HCT116 (cell line): ENCODE measurements around the gene ZNF248. TPM values are rescaled to one million over a fixed set of nuclear protein-coding genes. Genes with fewer than 3 reads are reported as not detected.

Source experiments
- ATAC-seq: fragments of 200-7000 bp; cut with Tn5 transposase; 2 replicates; pipeline ENCODE4 v1.9.1; 2020; ENCODE audit warnings: mild to moderate bottlenecking, moderate library complexity
- BruUV-seq: library from RNA; stranded (reverse); fragments of 400-500 nt; replicated peaks from 2 replicates; lab custom pipeline; 2021; lab: Mats Ljungman, UMichigan
- CTCF ChIA-PET: fragments of 300-600 bp; sonication (Branson Sonifier 250); formaldehyde crosslinking; loops from one replicate; lab custom pipeline; 2021; ENCODE audit warnings: antibody characterized with exemption; lab: Charles Lee
- POLR2A ChIA-PET: fragments of 300-600, 350-600 bp; sonication (Branson Sonifier 250); formaldehyde crosslinking; loops from one replicate; lab custom pipeline; 2021; ENCODE audit warnings: antibody characterized with exemption; lab: Charles Lee
- RAD21 ChIA-PET, 2 experiments: fragments of 300-600 bp; sonication (Branson Sonifier 250); formaldehyde crosslinking; loops; one replicate each; lab custom pipeline; 2023; ENCODE audit warnings: low total read pairs in 2 of 2; ENCODE audit not compliant: uncharacterized antibody in 2 of 2, unreplicated experiment in 2 of 2, low non-redundant PET in 1 of 2; lab: Charles Lee
- DNase-seq: peaks from one replicate; pipeline ENCODE4 v3.0.0-alpha.2; 2010; ENCODE audit warnings: low read depth, low spot score
- H2AFZ ChIP-seq: fragments of 200-600 bp; shearing (Covaris generic), sonication (generic); 2 replicates; pipeline ENCODE4 v1.6.1; 2017; ENCODE audit warnings: low read depth, mixed run types, mixed read lengths, antibody characterized with exemption, low read length; ENCODE audit not compliant: poor library complexity, severe bottlenecking
- H3K27ac ChIP-seq: 2 replicates; pipeline ENCODE4 v1.5.1; 2012; ENCODE audit warnings: low read depth, low read length
- H3K27me3 ChIP-seq: fragments of 200-600 bp; sonication (generic); 2 replicates; pipeline ENCODE4 v1.6.1; 2016; ENCODE audit warnings: mixed run types, low read length, mixed read lengths; ENCODE audit not compliant: insufficient read depth
- H3K36me3 ChIP-seq, 2 experiments: fragments of 200-500 bp in 1 of 2; fragments of 200-600 bp in 1 of 2; sonication (Bioruptor generic) in 1 of 2; sonication (generic) in 1 of 2; 2 replicates each; pipeline versions ENCODE4 v1.5.1 to v1.6.1; 2014 to 2016; ENCODE audit warnings: low read length in 2 of 2, inconsistent platforms in 1 of 2, mixed read lengths in 1 of 2, mixed run types in 1 of 2; ENCODE audit not compliant: insufficient read depth in 2 of 2, control insufficient read depth in 1 of 2
- H3K4me1 ChIP-seq, 2 experiments: fragments of 200-600 bp in 1 of 2; sonication (generic) in 1 of 2; 2 replicates each; pipeline versions ENCODE4 v1.5.1 to v1.6.1; 2012 to 2017; ENCODE audit warnings: low read length in 2 of 2, inconsistent platforms in 1 of 2, mild to moderate bottlenecking in 1 of 2, mixed read lengths in 1 of 2, mixed run types in 1 of 2, moderate library complexity in 1 of 2; ENCODE audit not compliant: insufficient read depth in 2 of 2, control insufficient read depth in 1 of 2
- H3K4me2 ChIP-seq: fragments of 200-600 bp; sonication (generic); 2 replicates; pipeline ENCODE4 v1.6.1; 2017; ENCODE audit warnings: mixed run types, low read length, mixed read lengths
- H3K4me3 ChIP-seq, 2 experiments: fragments of 200-600 bp in 1 of 2; sonication (generic) in 1 of 2; replicated peaks in 1 of 2; 2 replicates each; pipeline ENCODE4 v1.5.1; 2011 to 2016; ENCODE audit warnings: low read length in 2 of 2, control low read depth in 1 of 2, low read depth in 1 of 2, mild to moderate bottlenecking in 1 of 2, mixed read lengths in 1 of 2, mixed run types in 1 of 2
- H3K79me2 ChIP-seq: fragments of 200-600 bp; sonication (generic); 2 replicates; pipeline ENCODE4 v1.6.1; 2017; ENCODE audit warnings: mild to moderate bottlenecking, mixed run types, low read length, moderate library complexity, mixed read lengths; ENCODE audit not compliant: insufficient read depth
- H3K9ac ChIP-seq: fragments of 200-600 bp; sonication (generic); 2 replicates; pipeline ENCODE4 v1.6.1; 2016; ENCODE audit warnings: low read length, mixed read lengths
- H3K9me2 ChIP-seq: fragments of 200-600 bp; sonication (generic), shearing (Covaris generic); 2 replicates; pipeline ENCODE4 v1.6.1; 2017; ENCODE audit warnings: mixed run types, mild to moderate bottlenecking, moderate library complexity; ENCODE audit not compliant: insufficient read depth
- H3K9me3 ChIP-seq, 2 experiments: fragments of 200-500 bp in 1 of 2; fragments of 200-600 bp in 1 of 2; sonication (Bioruptor generic) in 1 of 2; sonication (generic) in 1 of 2; 2 replicates each; pipeline ENCODE4 v1.6.1; 2014 to 2017; ENCODE audit warnings: low read length in 2 of 2, mixed read lengths in 2 of 2, inconsistent platforms in 1 of 2, low read depth in 1 of 2, mild to moderate bottlenecking in 1 of 2, mixed run types in 1 of 2, moderate library complexity in 1 of 2; ENCODE audit not compliant: control insufficient read depth in 1 of 2, insufficient read depth in 1 of 2
- H4K20me1 ChIP-seq: fragments of 200-600 bp; sonication (generic), shearing (Covaris generic); 2 replicates; pipeline ENCODE4 v1.6.1; 2017; ENCODE audit warnings: mixed run types, mild to moderate bottlenecking, moderate library complexity; ENCODE audit not compliant: insufficient read depth
- CEBPB ChIP-seq: IDR thresholded peaks from 2 replicates; pipeline ENCODE4 v1.6.1; 2012; ENCODE audit warnings: low read depth
- ELF1 ChIP-seq: IDR thresholded peaks from 2 replicates; pipeline ENCODE4 v1.6.1; 2012; ENCODE audit warnings: low read depth, borderline replicate concordance
- SRF ChIP-seq: IDR thresholded peaks from 2 replicates; pipeline ENCODE4 v1.6.1; 2012; ENCODE audit warnings: low read depth
- intact Hi-C: fragments of 100-400 bp; cut with micrococcal nuclease; formaldehyde crosslinking; loops from 2 replicates; pipeline ENCODE4 v1.10.0; 2022
- total RNA-seq: library from RNA; stranded (reverse); gene quantifications from one replicate; pipeline ENCODE4 v1.2.1, GENCODE V29; 2021; ENCODE audit not compliant: unreplicated experiment
- TF ChIP-seq, protein P1 (sequence below), 3 experiments: fragments of 200-600 bp in 1 of 3; sonication (generic) in 1 of 3; IDR thresholded peaks in 2 of 3; conservative IDR thresholded peaks in 1 of 3; 2 replicates each; pipeline ENCODE4 v1.5.1; 2012 to 2017; ENCODE audit warnings: low read depth in 2 of 3, low read length in 2 of 3, antibody characterized with exemption in 1 of 3, borderline replicate concordance in 1 of 3, control low read depth in 1 of 3, mild to moderate bottlenecking in 1 of 3, mixed read lengths in 1 of 3, mixed run types in 1 of 3, moderate library complexity in 1 of 3; ENCODE audit not compliant: insufficient read depth in 1 of 3
- TF ChIP-seq, protein P2 (sequence below): IDR thresholded peaks from 2 replicates; pipeline ENCODE4 v1.6.1; 2011; ENCODE audit warnings: mild to moderate bottlenecking, low read length, moderate library complexity; ENCODE audit not compliant: insufficient replicate concordance; ENCODE audit errors: extremely low read depth

ZNF248 gene
- total RNA-seq, 1 experiment from 2014 or later: 6.2 TPM

DNA sequence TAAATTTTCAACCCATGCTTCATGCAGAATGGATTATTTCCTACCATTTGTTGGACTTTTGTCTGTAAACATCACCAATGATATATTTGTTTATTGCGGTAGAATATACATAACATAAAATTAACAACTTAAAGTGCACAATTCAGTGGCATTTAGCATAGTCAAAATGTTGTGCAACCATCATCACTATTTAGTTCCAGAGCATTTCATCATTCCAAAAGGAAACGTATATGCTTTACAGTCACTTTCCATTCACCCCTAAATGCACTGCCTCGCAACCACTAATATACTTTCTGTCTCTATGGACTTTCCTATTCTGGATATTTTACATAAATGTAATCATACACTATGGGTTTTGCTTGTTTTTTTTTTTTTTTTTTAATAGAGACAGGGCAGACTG is 11.4 kb upstream of the ZNF248 start:
- DNase-seq (no peak), ATAC-seq (no peak)
- ChIA-PET RAD21 (no interaction called here), POLR2A (no interaction called here), CTCF (no interaction called here)
- Histone ChIP-seq H3K9ac (no peak overlapping the region), H3K9me3 (no peaks in the 10 kb centered on the region), H3K27me3 (no peaks in the 10 kb centered on the region), H3K27ac (no peak overlapping the region), H3K4me2 (no peak overlapping the region), H3K4me3 (no peak overlapping the region), H3K4me1 (no peaks in the 10 kb centered on the region), H3K79me2 (no peaks in the 10 kb centered on the region), H2AFZ (no peak overlapping the region), H4K20me1 (no peaks in the 10 kb centered on the region), H3K36me3 (no peaks in the 10 kb centered on the region), H3K9me2 (no peaks in the 10 kb centered on the region)
- intact Hi-C loops: no loop called here
- no peak for TF ChIP-seq ELF1
- TF ChIP-seq, protein P1, sequence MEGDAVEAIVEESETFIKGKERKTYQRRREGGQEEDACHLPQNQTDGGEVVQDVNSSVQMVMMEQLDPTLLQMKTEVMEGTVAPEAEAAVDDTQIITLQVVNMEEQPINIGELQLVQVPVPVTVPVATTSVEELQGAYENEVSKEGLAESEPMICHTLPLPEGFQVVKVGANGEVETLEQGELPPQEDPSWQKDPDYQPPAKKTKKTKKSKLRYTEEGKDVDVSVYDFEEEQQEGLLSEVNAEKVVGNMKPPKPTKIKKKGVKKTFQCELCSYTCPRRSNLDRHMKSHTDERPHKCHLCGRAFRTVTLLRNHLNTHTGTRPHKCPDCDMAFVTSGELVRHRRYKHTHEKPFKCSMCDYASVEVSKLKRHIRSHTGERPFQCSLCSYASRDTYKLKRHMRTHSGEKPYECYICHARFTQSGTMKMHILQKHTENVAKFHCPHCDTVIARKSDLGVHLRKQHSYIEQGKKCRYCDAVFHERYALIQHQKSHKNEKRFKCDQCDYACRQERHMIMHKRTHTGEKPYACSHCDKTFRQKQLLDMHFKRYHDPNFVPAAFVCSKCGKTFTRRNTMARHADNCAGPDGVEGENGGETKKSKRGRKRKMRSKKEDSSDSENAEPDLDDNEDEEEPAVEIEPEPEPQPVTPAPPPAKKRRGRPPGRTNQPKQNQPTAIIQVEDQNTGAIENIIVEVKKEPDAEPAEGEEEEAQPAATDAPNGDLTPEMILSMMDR (IDR thresholded peaks at IDR 0.05 in 2 of 3, conservative IDR thresholded peaks at IDR 0.05 in 1 of 3; ENCODE audit: borderline replicate concordance in 1 of 3, insufficient read depth in 1 of 3, low read depth in 2 of 3, low read length in 2 of 3): no peak
- TF ChIP-seq, protein P2, sequence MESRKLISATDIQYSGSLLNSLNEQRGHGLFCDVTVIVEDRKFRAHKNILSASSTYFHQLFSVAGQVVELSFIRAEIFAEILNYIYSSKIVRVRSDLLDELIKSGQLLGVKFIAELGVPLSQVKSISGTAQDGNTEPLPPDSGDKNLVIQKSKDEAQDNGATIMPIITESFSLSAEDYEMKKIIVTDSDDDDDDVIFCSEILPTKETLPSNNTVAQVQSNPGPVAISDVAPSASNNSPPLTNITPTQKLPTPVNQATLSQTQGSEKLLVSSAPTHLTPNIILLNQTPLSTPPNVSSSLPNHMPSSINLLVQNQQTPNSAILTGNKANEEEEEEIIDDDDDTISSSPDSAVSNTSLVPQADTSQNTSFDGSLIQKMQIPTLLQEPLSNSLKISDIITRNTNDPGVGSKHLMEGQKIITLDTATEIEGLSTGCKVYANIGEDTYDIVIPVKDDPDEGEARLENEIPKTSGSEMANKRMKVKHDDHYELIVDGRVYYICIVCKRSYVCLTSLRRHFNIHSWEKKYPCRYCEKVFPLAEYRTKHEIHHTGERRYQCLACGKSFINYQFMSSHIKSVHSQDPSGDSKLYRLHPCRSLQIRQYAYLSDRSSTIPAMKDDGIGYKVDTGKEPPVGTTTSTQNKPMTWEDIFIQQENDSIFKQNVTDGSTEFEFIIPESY: no peak
- no peak for TF ChIP-seq SRF
- no peak for TF ChIP-seq CEBPB
- BruUV-seq: no TSS peak
